Kidney epithelial cell (primary cell): ENCODE results near the gene MRPS10. TPM values are rescaled to one million over a fixed set of nuclear protein-coding genes. Genes with fewer than 3 reads are reported as not detected.

Source experiments
- DNase-seq: peaks from one replicate; pipeline ENCODE4 v3.0.0-alpha.2; 2010; ENCODE audit warnings: low read depth
- H3K27me3 ChIP-seq: 2 replicates; pipeline ENCODE4 v1.6.0; 2011; ENCODE audit warnings: low read length; ENCODE audit not compliant: control insufficient read depth, insufficient read depth
- H3K36me3 ChIP-seq: 2 replicates; pipeline ENCODE4 v1.5.1; 2011; ENCODE audit warnings: low read length; ENCODE audit not compliant: control insufficient read depth, insufficient read depth
- H3K4me3 ChIP-seq: 2 replicates; pipeline ENCODE4 v1.5.1; 2011; ENCODE audit warnings: low read depth, mild to moderate bottlenecking, control low read depth, low read length
- CTCF ChIP-seq: IDR thresholded peaks from 2 replicates; pipeline ENCODE4 v1.5.1; 2011; ENCODE audit warnings: mild to moderate bottlenecking, moderate library complexity, low read length, control low read depth, inconsistent platforms; ENCODE audit not compliant: insufficient read depth, poor library complexity, severe bottlenecking
- total RNA-seq: library from RNA; depleted of rRNA; stranded (reverse); fragments of >200 nt; gene quantifications from 2 replicates; pipeline ENCODE4 v1.2.3, GENCODE V29; 2015

The MRPS10 gene
- total RNA-seq: 45.1 and 53.1 TPM in 2 replicates

GRCh38 chr6:42217519-42218367, at the start of gene MRPS10:
TSS of gene MRPS10 (minus strand) at chr6:42217861. CDS start at chr6:42217849, 12 bp downstream.
- Histone ChIP-seq H3K36me3 (no peaks in the 10 kb centered on the region), H3K4me3 (peak within 1 kb of the TSS; percentile 90), H3K27me3 (no peaks in the 10 kb centered on the region)
- no peak for TF ChIP-seq CTCF
- DNase-seq: peak; percentile 80

- TF ChIP-seq CTCF: no peak
- no peaks in the 10 kb centered on the region for H3K36me3 ChIP-seq
- H3K27me3 ChIP-seq: no peaks in the 10 kb centered on the region
- no peak overlapping the region for H3K4me3 ChIP-seq
- no peak for DNase-seq
Observed at GRCh38 chr6:42266538-42266937, 48.9 kb upstream of the MRPS10 start.

- DNase-seq: no peak
- no peak for TF ChIP-seq CTCF
- Histone ChIP-seq H3K4me3 (no peak overlapping the region), H3K36me3 (no peaks in the 10 kb centered on the region), H3K27me3 (no peaks in the 10 kb centered on the region)
Observed at GRCh38 chr6:42264852-42265390, 47.3 kb upstream of the MRPS10 start.

GRCh38 chr6:42264162-42264851, 46.6 kb upstream of the MRPS10 start:
- Histone ChIP-seq H3K4me3 (no peak overlapping the region), H3K27me3 (no peaks in the 10 kb centered on the region), H3K36me3 (no peaks in the 10 kb centered on the region)
- TF ChIP-seq CTCF: no peak
- DNase-seq: no peak

GRCh38 chr6:42263165-42263728, 45.6 kb upstream of the MRPS10 start:
- no peaks in the 10 kb centered on the region for H3K27me3 ChIP-seq
- no peaks in the 10 kb centered on the region for H3K36me3 ChIP-seq
- peak; percentile 5 for TF ChIP-seq CTCF
- DNase-seq: no peak
- no peak overlapping the region for H3K4me3 ChIP-seq
